ENCODE measurements around the gene ST6GAL1.

- TF ChIP-seq EP300 (IDR thresholded peaks at IDR 0.05) (no peak), CTCF (IDR thresholded peaks at IDR 0.05) (no peak), POLR2AphosphoS5 (IDR thresholded peaks at IDR 0.05) (no peak)
Observed at GRCh38 chr3:187014417-187014864, 84.1 kb downstream of the ST6GAL1 start.

Measured in gastroesophageal sphincter (tissue), 3 donors.